Activated T-cell treated with anti-CD3 and anti-CD28 coated beads, Interleukin-2, amount 50 U/mL, for 72 hours (primary cell): ENCODE results near the gene MRPL27. TPM values are rescaled to one million over a fixed set of nuclear protein-coding genes. Genes with fewer than 3 reads are reported as not detected.

Source experiments
- ATAC-seq, 2 donors: fragments of 150-1000 bp; cut with Tn5 transposase; replicated peaks in 1 of 2; 2 replicates each; pipeline ENCODE4 v1.10.0; 2021; ENCODE audit warnings: moderate library complexity in 2 of 2, mild to moderate bottlenecking in 1 of 2
- DNase-seq, 2 donors: peaks; one replicate each; pipeline ENCODE4 v3.0.0; 2021 to 2022; ENCODE audit warnings: mixed read lengths in 1 of 2
- H3K27ac Mint-ChIP-seq: one replicate; pipeline ENCODE4 v1.8.0; 2022; ENCODE audit warnings: mild to moderate bottlenecking, moderate library complexity, mixed read lengths
- H3K27me3 Mint-ChIP-seq: one replicate; pipeline ENCODE4 v1.8.0; 2022; ENCODE audit warnings: low read depth, mixed read lengths
- H3K36me3 Mint-ChIP-seq, 2 donors: one replicate each; pipeline ENCODE4 v1.8.0; 2022; ENCODE audit warnings: mixed read lengths in 2 of 2, mild to moderate bottlenecking in 1 of 2; ENCODE audit not compliant: insufficient read depth in 2 of 2
- H3K4me1 Mint-ChIP-seq: one replicate; pipeline ENCODE4 v1.8.0; 2022; ENCODE audit warnings: low read depth, mixed read lengths
- H3K4me3 Mint-ChIP-seq, 2 donors: one replicate each; pipeline ENCODE4 v1.8.0; 2022; ENCODE audit warnings: mild to moderate bottlenecking in 2 of 2, mixed read lengths in 2 of 2, moderate library complexity in 2 of 2
- H3K9me3 Mint-ChIP-seq, 2 donors: one replicate each; pipeline ENCODE4 v1.8.0; 2022; ENCODE audit warnings: mixed read lengths in 2 of 2
- total RNA-seq, 2 donors: library from RNA; stranded (reverse); gene quantifications; one replicate each; pipeline ENCODE4 v1.2.3, GENCODE V29; 2022

The MRPL27 gene
- total RNA-seq, 2 donors from 2014 or later = 44.6 to 45.9 TPM

DNA sequence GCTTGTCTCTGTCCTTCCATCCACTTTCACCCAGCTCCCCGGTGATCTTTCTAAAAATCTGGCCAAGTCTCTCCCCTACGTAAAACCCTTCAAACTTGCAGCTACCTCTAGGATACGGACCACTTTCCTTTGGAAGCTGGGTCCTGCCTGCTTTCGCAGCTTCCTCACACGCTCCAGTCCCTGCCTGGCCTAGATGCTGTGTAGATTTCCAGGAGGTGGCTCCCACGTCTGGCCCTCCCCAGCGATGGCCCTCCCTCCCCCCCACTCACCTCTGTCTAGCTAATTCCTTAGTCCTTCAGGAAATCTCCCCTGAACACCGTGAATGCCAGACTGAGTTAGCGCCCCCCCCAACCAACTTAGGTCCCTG is 24.9 kb upstream of the MRPL27 start:
- peak overlapping the region; percentile 51 for H3K27ac Mint-ChIP-seq
- no peak for ATAC-seq
- peak overlapping the region; percentile 82 to 98 for H3K4me3 Mint-ChIP-seq

GRCh38 chr17:50397111-50397918 is 24.3 kb upstream of the MRPL27 start, which contains the start of gene LRRC59:
Gene LRRC59, minus strand, starts transcription at chr17:50397523. Its CDS starts 206 bp downstream, at chr17:50397317.
- peaks cover 38% of the 10 kb centered on the region for H3K4me1 Mint-ChIP-seq
- no peaks in the 10 kb centered on the region for H3K9me3 Mint-ChIP-seq
- peak within 1 kb of the TSS; percentile 82 to 98 for H3K4me3 Mint-ChIP-seq
- no peaks in the 10 kb centered on the region for H3K27me3 Mint-ChIP-seq
- peak; percentile 99 for ATAC-seq
- H3K36me3 Mint-ChIP-seq = peaks cover 7 to 18% of the 10 kb centered on the region in 2 donors
- DNase-seq = peak; percentile 95 to 98
- peak within 1 kb of the TSS; percentile 51 for H3K27ac Mint-ChIP-seq

More for the DNA sequence above, 24.9 kb upstream of the MRPL27 start:
- DNase-seq = no peak
- Mint-ChIP-seq H3K4me1 (peaks cover 37% of the 10 kb centered on the region), H3K9me3 (no peaks in the 10 kb centered on the region), H3K27me3 (no peaks in the 10 kb centered on the region), H3K36me3 (peaks cover 7 to 18% of the 10 kb centered on the region in 2 donors)

DNA sequence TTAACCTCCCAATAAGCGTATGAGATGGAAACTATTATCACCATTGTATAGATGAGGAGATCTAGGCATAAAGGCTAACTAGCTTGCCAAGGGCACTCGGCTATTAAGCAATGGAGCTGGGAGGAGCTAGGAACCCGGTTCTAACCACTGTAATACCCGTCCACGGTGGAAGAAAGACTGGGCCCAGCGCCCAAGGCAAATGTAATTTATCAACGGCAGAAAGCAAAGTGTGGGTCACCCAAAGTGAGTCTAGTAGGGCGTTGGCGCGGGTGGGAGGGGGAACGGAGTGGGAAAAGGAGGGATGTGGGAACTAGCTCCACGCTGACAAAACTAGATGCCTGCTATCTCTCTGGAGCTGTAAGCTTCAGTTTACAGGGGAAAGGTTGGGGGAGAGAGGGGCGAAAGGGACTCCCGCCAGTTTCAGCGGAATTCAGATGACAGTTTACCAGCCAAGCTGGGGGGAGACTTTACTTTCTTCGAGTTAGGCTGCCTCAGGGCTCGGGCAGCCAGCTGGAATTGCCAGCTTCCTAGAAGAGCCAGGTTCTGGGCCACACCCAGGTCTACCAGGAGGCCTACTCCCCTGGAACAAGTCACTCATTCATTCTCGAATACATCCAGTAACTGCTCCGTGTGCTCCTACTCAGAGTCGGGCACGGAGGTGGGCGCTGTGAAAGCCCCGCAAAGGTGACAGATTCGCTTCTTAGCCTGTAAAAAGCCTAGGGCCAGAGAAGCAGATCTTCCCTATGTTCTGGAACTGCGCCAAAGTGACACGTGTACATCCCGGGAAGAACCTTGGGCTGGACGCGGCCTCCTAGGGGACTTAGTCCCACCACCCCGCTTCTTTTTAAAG is 23.5 kb upstream of the MRPL27 start:
- H3K4me1 Mint-ChIP-seq = peaks cover 38% of the 10 kb centered on the region
- H3K9me3 Mint-ChIP-seq = no peaks in the 10 kb centered on the region
- peak; percentile 16 to 22 for DNase-seq
- peak overlapping the region; percentile 82 to 98 for H3K4me3 Mint-ChIP-seq
- ATAC-seq = peak; percentile 22 to 30
- no peaks in the 10 kb centered on the region for H3K27me3 Mint-ChIP-seq
- H3K36me3 Mint-ChIP-seq = peaks cover 7 to 18% of the 10 kb centered on the region in 2 donors
- peak overlapping the region; percentile 84 for H3K27ac Mint-ChIP-seq

GRCh38 chr17:50394711-50395110 is 21.7 kb upstream of the MRPL27 start:
- Mint-ChIP-seq H3K4me3 (peak overlapping the region; percentile 82 to 98), H3K27me3 (no peaks in the 10 kb centered on the region), H3K4me1 (peaks cover 38% of the 10 kb centered on the region), H3K36me3 (peaks cover 7 to 23% of the 10 kb centered on the region in 2 donors), H3K9me3 (no peaks in the 10 kb centered on the region), H3K27ac (peak overlapping the region; percentile 83)
- ATAC-seq (no peak), DNase-seq (no peak)

- peaks cover 7 to 26% of the 10 kb centered on the region in 2 donors for H3K36me3 Mint-ChIP-seq
- ATAC-seq (no peak), DNase-seq (no peak)
- H3K9me3 Mint-ChIP-seq = no peaks in the 10 kb centered on the region
- H3K4me1 Mint-ChIP-seq = peaks cover 38% of the 10 kb centered on the region
- H3K4me3 Mint-ChIP-seq = no peak overlapping the region
- H3K27me3 Mint-ChIP-seq = no peaks in the 10 kb centered on the region
- H3K27ac Mint-ChIP-seq = no peak overlapping the region
These were observed 20.7 kb upstream of the MRPL27 start for GRCh38 chr17:50393700-50394099.

- H3K4me3 Mint-ChIP-seq = no peak overlapping the region
- H3K4me1 Mint-ChIP-seq = peaks cover 34% of the 10 kb centered on the region
- H3K36me3 Mint-ChIP-seq = peaks cover 13 to 26% of the 10 kb centered on the region in 2 donors
- no peak overlapping the region for H3K27ac Mint-ChIP-seq
- ATAC-seq (no peak), DNase-seq (no peak)
- H3K9me3 Mint-ChIP-seq = no peaks in the 10 kb centered on the region
- no peaks in the 10 kb centered on the region for H3K27me3 Mint-ChIP-seq
These were observed 19.6 kb upstream of the MRPL27 start for GRCh38 chr17:50392621-50393020.

DNA sequence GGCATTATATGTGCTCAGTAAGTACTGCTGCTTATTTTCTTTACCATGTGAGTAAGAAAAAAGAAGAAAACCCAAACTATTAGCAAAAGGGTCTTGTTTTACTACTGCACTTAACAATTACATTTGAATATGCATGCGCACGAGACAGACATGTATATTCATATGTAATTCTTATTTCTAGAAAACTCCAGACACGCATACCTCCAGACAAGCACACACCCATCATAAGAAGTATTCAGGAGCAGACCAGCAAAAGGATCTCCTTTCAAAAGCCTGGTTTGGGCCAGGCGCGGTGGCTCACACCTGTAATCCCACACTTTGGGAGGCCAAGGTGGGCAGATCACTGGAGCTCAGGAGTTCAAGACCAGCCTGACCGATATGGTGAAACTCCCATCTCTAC is 16.6 kb upstream of the MRPL27 start:
- H3K4me3 Mint-ChIP-seq = no peak overlapping the region
- H3K27ac Mint-ChIP-seq = no peak overlapping the region
- H3K27me3 Mint-ChIP-seq = no peaks in the 10 kb centered on the region
- DNase-seq (no peak), ATAC-seq (no peak)
- H3K9me3 Mint-ChIP-seq = no peaks in the 10 kb centered on the region
- H3K4me1 Mint-ChIP-seq = peaks cover 12% of the 10 kb centered on the region
- H3K36me3 Mint-ChIP-seq = peaks cover 13 to 39% of the 10 kb centered on the region in 2 donors

DNA sequence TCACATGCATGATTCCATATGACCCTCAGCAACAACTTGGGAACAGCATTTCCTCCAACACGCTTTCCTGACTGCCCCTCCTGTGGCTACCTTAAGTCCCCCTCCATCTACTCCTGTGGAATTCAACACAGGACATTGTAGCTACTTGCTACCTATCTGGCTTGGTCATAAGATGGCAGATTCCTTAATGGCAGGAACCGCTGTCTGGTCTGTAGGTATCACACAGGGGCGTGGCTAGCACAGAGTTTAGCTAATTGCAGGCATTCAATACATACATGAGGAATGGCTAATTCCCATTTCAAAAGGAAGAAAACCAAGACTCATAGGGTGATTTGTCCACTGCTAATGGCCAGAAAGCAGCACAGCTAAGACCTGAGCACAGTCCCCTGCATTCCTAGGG is 15.7 kb upstream of the MRPL27 start:
- H3K27ac Mint-ChIP-seq = no peak overlapping the region
- peaks cover 10 to 35% of the 10 kb centered on the region in 2 donors for H3K36me3 Mint-ChIP-seq
- H3K4me3 Mint-ChIP-seq = no peak overlapping the region
- no peaks in the 10 kb centered on the region for H3K27me3 Mint-ChIP-seq
- no peak for ATAC-seq
- no peaks in the 10 kb centered on the region for H3K9me3 Mint-ChIP-seq
- no peak for DNase-seq
- peaks cover 6% of the 10 kb centered on the region for H3K4me1 Mint-ChIP-seq

- Mint-ChIP-seq H3K36me3 (peaks cover 9 to 39% of the 10 kb centered on the region in 2 donors), H3K4me1 (no peaks in the 10 kb centered on the region), H3K27ac (no peak overlapping the region), H3K9me3 (no peaks in the 10 kb centered on the region), H3K4me3 (no peak overlapping the region), H3K27me3 (no peaks in the 10 kb centered on the region)
- DNase-seq = no peak
- no peak for ATAC-seq
These were observed 13.5 kb upstream of the MRPL27 start for GRCh38 chr17:50386510-50386909.

GRCh38 chr17:50382931-50383330 is 9.9 kb upstream of the MRPL27 start:
- Mint-ChIP-seq H3K4me1 (no peaks in the 10 kb centered on the region), H3K9me3 (no peaks in the 10 kb centered on the region), H3K36me3 (peaks cover 7 to 38% of the 10 kb centered on the region in 2 donors), H3K27ac (no peak overlapping the region), H3K4me3 (no peak overlapping the region), H3K27me3 (no peaks in the 10 kb centered on the region)
- DNase-seq (no peak), ATAC-seq (no peak)

DNA sequence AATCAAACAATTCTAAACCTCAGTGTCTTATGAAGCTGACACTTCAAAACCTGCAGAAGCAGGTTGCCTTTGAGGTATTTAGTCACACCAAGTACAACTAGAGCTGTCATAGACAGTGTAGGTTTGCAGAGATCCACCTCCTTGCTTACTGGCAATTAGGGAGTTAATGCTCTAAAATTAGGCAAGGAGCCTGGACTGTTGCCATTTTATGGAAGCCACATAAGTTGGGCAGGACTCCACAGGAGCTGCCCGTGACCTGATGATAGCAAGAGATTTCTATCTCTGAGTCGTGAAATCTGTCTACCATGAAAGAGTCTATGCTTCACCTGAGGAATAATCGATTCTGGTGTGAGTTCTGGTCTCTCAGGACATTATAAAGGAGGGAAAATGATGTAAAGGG is 8.9 kb upstream of the MRPL27 start:
- peaks cover 6 to 34% of the 10 kb centered on the region in 2 donors for H3K36me3 Mint-ChIP-seq
- peak overlapping the region; percentile 8 for H3K27ac Mint-ChIP-seq
- ATAC-seq (no peak), DNase-seq (no peak)
- no peaks in the 10 kb centered on the region for H3K27me3 Mint-ChIP-seq
- H3K9me3 Mint-ChIP-seq = no peaks in the 10 kb centered on the region
- no peak overlapping the region for H3K4me3 Mint-ChIP-seq
- no peaks in the 10 kb centered on the region for H3K4me1 Mint-ChIP-seq

- no peaks in the 10 kb centered on the region for H3K4me1 Mint-ChIP-seq
- no peak overlapping the region for H3K27ac Mint-ChIP-seq
- H3K27me3 Mint-ChIP-seq = no peaks in the 10 kb centered on the region
- ATAC-seq (no peak), DNase-seq (no peak)
- no peaks in the 10 kb centered on the region for H3K9me3 Mint-ChIP-seq
- H3K4me3 Mint-ChIP-seq = no peak overlapping the region
- peaks cover 6 to 28% of the 10 kb centered on the region in 2 donors for H3K36me3 Mint-ChIP-seq
These were observed 8.4 kb upstream of the MRPL27 start for GRCh38 chr17:50381260-50381815.
